BLaER1 treated with 17β-estradiol and CSF1 and Interleukin-3, amounts not matched to agents 10 nM and 100 nM (cell line): ENCODE results near the gene IL1RAPL2.
"Not testable (repeated sequence)": the region's sequence is repeated elsewhere in the genome, so short reads cannot be mapped to it uniquely, and the experiment has no call there.

ENCODE experiments used
- H3K27ac ChIP-seq, 11 experiments: shearing (Covaris generic); formaldehyde crosslinking; 2 replicates each; pipeline ENCODE4 v1.8.1; 2022
- H3K27me3 ChIP-seq, 11 experiments: shearing (Covaris generic); formaldehyde crosslinking; 2 replicates each; pipeline ENCODE4 v1.8.1; 2022
- H3K36me3 ChIP-seq, 11 experiments: shearing (Covaris generic); formaldehyde crosslinking; 2 replicates each; pipeline ENCODE4 v1.8.1; 2022
- H3K4me1 ChIP-seq, 10 experiments: shearing (Covaris generic); formaldehyde crosslinking; 2 replicates each; pipeline ENCODE4 v1.8.1; 2022
- H3K4me2 ChIP-seq, 11 experiments: shearing (Covaris generic); formaldehyde crosslinking; 2 replicates each; pipeline ENCODE4 v1.8.1; 2022
- H3K4me3 ChIP-seq, 10 experiments: shearing (Covaris generic); formaldehyde crosslinking; 2 replicates each; pipeline ENCODE4 v1.8.1; 2022
- H3K9ac ChIP-seq, 11 experiments: shearing (Covaris generic); formaldehyde crosslinking; 2 replicates each; pipeline ENCODE4 v1.8.1; 2022
- H3K9me3 ChIP-seq, 11 experiments: shearing (Covaris generic); formaldehyde crosslinking; replicated peaks in 1 of 11; 2 replicates each; pipeline ENCODE4 v1.8.1; 2022
- H4K20me1 ChIP-seq, 11 experiments: shearing (Covaris generic); formaldehyde crosslinking; 2 replicates each; pipeline ENCODE4 v1.8.1; 2022
- Cebpa-rat ChIP-seq, 11 experiments: shearing (Covaris generic); IDR thresholded peaks; 2 replicates each; pipeline ENCODE4 v1.8.1; 2022

Gene IL1RAPL2

GRCh38 chrX:104665691-104666090 lies 99.7 kb downstream of the IL1RAPL2 start:
- H3K27ac ChIP-seq: no peak overlapping the region
- no peak overlapping the region for H3K4me3 ChIP-seq
- TF ChIP-seq Cebpa-rat (IDR thresholded peaks at IDR 0.05): no peak
- H3K36me3 ChIP-seq: no peaks in the 10 kb centered on the region
- H3K4me1 ChIP-seq: peaks cover 0 to 4% (median 0%) of the 10 kb centered on the region in 10 experiments; a peak in 1 of 20 replicates
- no peak overlapping the region for H3K9ac ChIP-seq
- no peaks in the 10 kb centered on the region for H3K9me3 ChIP-seq
- H4K20me1 ChIP-seq: no peaks in the 10 kb centered on the region
- H3K4me2 ChIP-seq: no peak overlapping the region
- no peaks in the 10 kb centered on the region for H3K27me3 ChIP-seq

- Histone ChIP-seq H3K27me3 (no peaks in the 10 kb centered on the region), H3K9me3 (no peaks in the 10 kb centered on the region), H3K4me3 (no peak overlapping the region), H4K20me1 (no peaks in the 10 kb centered on the region), H3K36me3 (no peaks in the 10 kb centered on the region), H3K27ac (no peak overlapping the region), H3K4me2 (no peak overlapping the region), H3K9ac (no peak overlapping the region), H3K4me1 (peaks cover 0 to 4% (median 0%) of the 10 kb centered on the region in 10 experiments; a peak in 1 of 20 replicates)
- no peak for TF ChIP-seq Cebpa-rat (IDR thresholded peaks at IDR 0.05)
Observed at GRCh38 chrX:104668550-104668949, 102.6 kb downstream of the IL1RAPL2 start.

GRCh38 chrX:104669063-104669462 lies 103.1 kb downstream of the IL1RAPL2 start:
- Histone ChIP-seq H3K4me1 (peaks cover 0 to 4% (median 0%) of the 10 kb centered on the region in 10 experiments; a peak in 1 of 20 replicates), H3K27me3 (no peaks in the 10 kb centered on the region), H3K9ac (no peak overlapping the region), H3K4me3 (no peak overlapping the region), H3K36me3 (no peaks in the 10 kb centered on the region), H3K9me3 (no peaks in the 10 kb centered on the region), H3K27ac (no peak overlapping the region), H3K4me2 (no peak overlapping the region), H4K20me1 (no peaks in the 10 kb centered on the region)
- no peak for TF ChIP-seq Cebpa-rat (IDR thresholded peaks at IDR 0.05)

DNA sequence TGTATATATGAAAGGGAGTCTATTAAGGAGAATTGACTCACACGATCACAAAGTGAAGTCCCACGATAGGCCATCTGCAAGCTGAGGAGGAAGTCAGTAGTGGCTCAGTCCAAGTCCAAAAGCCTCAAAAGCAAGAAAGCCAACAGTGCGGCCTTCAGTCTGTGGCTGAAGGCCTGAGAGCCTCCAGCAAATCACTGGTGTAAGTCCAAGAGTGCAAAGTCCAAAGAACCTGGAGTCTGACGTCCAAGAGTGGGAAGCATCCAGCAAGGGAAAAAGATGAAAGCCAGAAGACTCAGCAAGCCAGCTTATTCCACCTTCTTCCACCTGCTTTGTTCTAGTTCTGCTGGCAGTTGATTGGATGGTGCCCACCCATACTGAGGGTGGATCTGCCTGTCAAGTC lies 104.1 kb downstream of the IL1RAPL2 start:
- no peaks in the 10 kb centered on the region for H3K36me3 ChIP-seq
- TF ChIP-seq Cebpa-rat (IDR thresholded peaks at IDR 0.05): no peak
- no peak overlapping the region for H3K9ac ChIP-seq
- no peaks in the 10 kb centered on the region for H3K27me3 ChIP-seq
- H3K4me1 ChIP-seq: peaks cover 0 to 4% (median 0%) of the 10 kb centered on the region in 10 experiments; a peak in 1 of 20 replicates
- H3K9me3 ChIP-seq: no peaks in the 10 kb centered on the region
- H3K4me2 ChIP-seq: no peak overlapping the region
- no peaks in the 10 kb centered on the region for H4K20me1 ChIP-seq
- H3K27ac ChIP-seq: no peak overlapping the region
- H3K4me3 ChIP-seq: no peak overlapping the region

GRCh38 chrX:104677517-104677916 lies 111.5 kb downstream of the IL1RAPL2 start:
- peaks cover 10 to 20% (median 12%) of the 10 kb centered on the region in 10 experiments; a peak in 19 of 20 replicates for H3K4me1 ChIP-seq
- not testable (repeated sequence) for H3K36me3 ChIP-seq, H3K27me3 ChIP-seq, H3K9ac ChIP-seq, H4K20me1 ChIP-seq, H3K4me3 ChIP-seq, H3K27ac ChIP-seq, H3K4me2 ChIP-seq
- peaks cover 0 to 30% (median 12%) of the 10 kb centered on the region in 11 experiments; a peak in 16 of 22 replicates for H3K9me3 ChIP-seq

DNA sequence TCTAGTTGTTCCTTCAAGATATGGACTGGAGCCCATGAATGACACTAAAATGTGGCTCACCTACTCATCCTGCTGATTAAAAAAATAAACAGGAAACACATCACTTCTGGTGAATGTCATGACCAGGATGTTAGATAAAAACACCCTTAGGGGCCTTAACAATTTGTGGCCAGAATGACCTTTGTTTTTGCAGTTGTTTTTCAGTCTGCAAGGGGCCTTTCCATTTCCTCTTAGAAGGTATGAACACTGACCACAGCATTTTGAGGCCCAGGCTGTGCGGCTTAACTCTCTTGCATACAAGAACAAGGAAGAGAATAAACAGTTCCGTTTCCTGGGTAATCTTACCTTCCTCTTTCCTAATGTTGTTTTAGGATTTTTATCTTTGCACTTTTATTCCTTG lies 113.2 kb downstream of the IL1RAPL2 start:
- Histone ChIP-seq H3K4me2 (peak overlapping the region; percentile 9 to 65 (median 44); a peak in 20 of 22 replicates), H3K9me3 (peaks cover 0 to 30% (median 12%) of the 10 kb centered on the region in 11 experiments; a peak in 16 of 22 replicates), H3K27me3 (no peaks in the 10 kb centered on the region), H4K20me1 (no peaks in the 10 kb centered on the region), H3K4me1 (peaks cover 10 to 20% (median 12%) of the 10 kb centered on the region in 10 experiments; a peak in 19 of 20 replicates), H3K9ac (no peak overlapping the region), H3K4me3 (0 out of 20 replicates have a peak overlapping the region, but pooled peaks of 1 of the 10 experiments have one; percentile 7), H3K27ac (peak overlapping the region in 8 of 11 experiments; percentile 1 to 42 (median 22); a peak in 6 of 22 replicates), H3K36me3 (no peaks in the 10 kb centered on the region)
- TF ChIP-seq Cebpa-rat (IDR thresholded peaks at IDR 0.05): no peak

DNA sequence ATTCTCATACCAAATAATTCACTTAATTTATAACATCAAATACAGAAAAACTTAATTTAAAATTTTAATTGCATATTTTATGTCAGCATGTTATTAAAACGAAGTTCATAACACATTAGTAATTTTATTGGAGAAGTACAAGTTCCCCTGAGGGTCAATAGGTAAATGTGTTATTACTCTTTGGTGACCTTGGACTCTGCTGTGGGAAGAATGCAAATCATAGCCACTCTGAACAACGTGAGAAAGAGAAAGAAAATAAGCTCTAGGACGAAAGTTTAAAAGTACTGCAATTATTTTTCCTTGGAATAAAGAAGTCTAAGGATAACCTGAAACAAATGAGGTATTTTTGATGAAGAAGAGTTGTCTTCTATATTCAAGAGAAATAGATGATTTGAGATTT lies 115.2 kb downstream of the IL1RAPL2 start:
- H3K27ac ChIP-seq: no peak overlapping the region
- H3K9ac ChIP-seq: no peak overlapping the region
- H3K36me3 ChIP-seq: no peaks in the 10 kb centered on the region
- no peak overlapping the region for H3K4me3 ChIP-seq
- no peak for TF ChIP-seq Cebpa-rat (IDR thresholded peaks at IDR 0.05)
- H3K4me2 ChIP-seq: no peak overlapping the region
- peaks cover 0 to 31% (median 13%) of the 10 kb centered on the region in 11 experiments; a peak in 16 of 22 replicates for H3K9me3 ChIP-seq
- H3K27me3 ChIP-seq: no peaks in the 10 kb centered on the region
- peaks cover 10 to 20% (median 16%) of the 10 kb centered on the region in 10 experiments; a peak in 19 of 20 replicates for H3K4me1 ChIP-seq
- no peaks in the 10 kb centered on the region for H4K20me1 ChIP-seq

DNA sequence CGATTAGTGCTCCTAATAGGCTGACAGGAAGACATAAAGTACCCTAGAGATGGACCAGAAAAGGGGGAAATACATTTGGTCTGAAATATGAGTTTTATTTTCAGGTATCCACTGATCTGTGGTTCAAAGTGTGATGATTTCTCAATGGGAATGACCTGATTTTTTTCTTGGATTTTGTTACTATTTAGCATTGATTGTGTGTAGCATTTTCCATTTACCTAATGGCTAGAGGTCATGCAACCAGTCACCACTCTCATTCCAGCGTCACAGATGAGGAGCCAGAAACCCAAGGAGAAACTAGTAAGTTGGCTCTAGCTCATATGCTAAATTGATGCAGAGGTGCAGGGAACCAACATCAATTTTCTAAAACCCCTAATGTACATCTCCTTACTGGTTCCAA lies 118.1 kb downstream of the IL1RAPL2 start:
- Histone ChIP-seq H3K27ac (no peak overlapping the region), H3K9me3 (peaks cover 9 to 32% (median 19%) of the 10 kb centered on the region in 11 experiments; a peak in 17 of 22 replicates), H3K9ac (no peak overlapping the region), H4K20me1 (no peaks in the 10 kb centered on the region), H3K27me3 (no peaks in the 10 kb centered on the region), H3K4me2 (no peak overlapping the region), H3K4me3 (no peak overlapping the region), H3K36me3 (no peaks in the 10 kb centered on the region), H3K4me1 (peaks cover 5 to 18% (median 11%) of the 10 kb centered on the region in 10 experiments; a peak in 19 of 20 replicates)
- no peak for TF ChIP-seq Cebpa-rat (IDR thresholded peaks at IDR 0.05)

- Histone ChIP-seq H3K27ac (peak overlapping the region in 4 of 11 experiments; percentile 59 to 80 (median 66); a peak in 3 of 22 replicates), H4K20me1 (no peaks in the 10 kb centered on the region), H3K27me3 (no peaks in the 10 kb centered on the region), H3K4me2 (peak overlapping the region in 10 of 11 experiments; percentile 58 to 87 (median 74); a peak in 15 of 22 replicates), H3K4me1 (peaks cover 23 to 68% (median 46%) of the 10 kb centered on the region in 10 experiments), H3K36me3 (no peaks in the 10 kb centered on the region; a peak in 1 of 22 replicates), H3K9me3 (peaks cover 3 to 61% (median 42%) of the 10 kb centered on the region in 11 experiments; a peak in 20 of 22 replicates), H3K4me3 (no peak overlapping the region), H3K9ac (no peak overlapping the region)
- no peak for TF ChIP-seq Cebpa-rat (IDR thresholded peaks at IDR 0.05)
Observed at GRCh38 chrX:104695593-104695992, 129.6 kb downstream of the IL1RAPL2 start.
